K562 (cell line): ENCODE results near the gene E2F3. TPM values are rescaled to one million over a fixed set of nuclear protein-coding genes. Genes with fewer than 3 reads are reported as not detected.

Experiments
- ATAC-seq: fragments of 200-7000 bp; cut with Tn5 transposase; 3 replicates; pipeline ENCODE4 v1.9.1; 2020; ENCODE audit warnings: moderate library complexity
- BruUV-seq: library from RNA; stranded (reverse); fragments of 400-500 nt; replicated peaks from 2 replicates; lab custom pipeline; 2021; lab: Mats Ljungman, UMichigan
- CTCF ChIA-PET: fragments of 300-600 bp; formaldehyde crosslinking; extraction: SDS; loops from one replicate; lab custom pipeline; 2021; ENCODE audit warnings: low intra/inter-chr PET ratio; lab: Yijun Ruan, JAX
- POLR2A ChIA-PET: fragments of 300-600, 350-650 bp; sonication (Branson Sonifier 250); formaldehyde crosslinking; extraction: SDS; loops from one replicate; lab custom pipeline; 2021; ENCODE audit warnings: antibody characterized with exemption, inconsistent platforms; lab: Yijun Ruan, JAX
- DNase-seq, 4 experiments: peaks; one replicate each; pipeline versions ENCODE4 v3.0.0 to v3.0.0-alpha.2; 2011 to 2018; ENCODE audit warnings: low spot score in 3 of 4, mixed read lengths in 3 of 4; ENCODE audit errors: extremely low read depth in 1 of 4
- FAIRE-seq: peaks from 2 replicates; lab custom pipeline; 2011; peaks lifted over from hg19 to GRCh38; lab: Jason Lieb, UNC
- H2AFZ ChIP-seq: 2 replicates; pipeline ENCODE4 v1.6.0; 2011; ENCODE audit warnings: low read depth, low read length, control low read depth, inconsistent platforms
- H3K27ac ChIP-seq: fragments of 200-600 bp; 3 replicates; pipeline ENCODE4 v1.8.0; 2011; ENCODE audit warnings: low read depth, mild to moderate bottlenecking, control low read depth, inconsistent platforms, low read length, moderate library complexity, mixed read lengths; ENCODE audit errors: extremely low read depth
- H3K27me3 ChIP-seq, 2 experiments: fragments of 300-600 bp in 1 of 2; 2 replicates in 1 of 2; 3 replicates in 1 of 2; pipeline versions ENCODE4 v1.6.0 to v1.8.0; 2011; ENCODE audit warnings: inconsistent platforms in 2 of 2, low read length in 2 of 2, mild to moderate bottlenecking in 1 of 2, mixed read lengths in 1 of 2, moderate library complexity in 1 of 2; ENCODE audit not compliant: control insufficient read depth in 2 of 2, insufficient read depth in 2 of 2
- H3K36me3 ChIP-seq: fragments of 300-600 bp; 3 replicates; pipeline ENCODE4 v1.8.0; 2011; ENCODE audit warnings: mild to moderate bottlenecking, low read length, inconsistent platforms; ENCODE audit not compliant: control insufficient read depth, insufficient read depth
- H3K4me1 ChIP-seq, 2 experiments: fragments of 200-600 bp in 1 of 2; replicated peaks in 1 of 2; 2 replicates in 1 of 2; 3 replicates in 1 of 2; pipeline versions ENCODE4 v1.5.1 to v1.8.0; 2011; ENCODE audit warnings: inconsistent platforms in 2 of 2, low read length in 2 of 2, mild to moderate bottlenecking in 1 of 2, mixed read lengths in 1 of 2, moderate library complexity in 1 of 2; ENCODE audit not compliant: control insufficient read depth in 2 of 2, insufficient read depth in 2 of 2
- H3K4me2 ChIP-seq: 2 replicates; pipeline ENCODE4 v1.6.1; 2011; ENCODE audit warnings: low read length, control low read depth, inconsistent platforms, mixed read lengths; ENCODE audit not compliant: insufficient read depth
- H3K4me3 ChIP-seq: fragments of 200-600 bp; sonication (generic), shearing (Covaris generic); 2 replicates; pipeline ENCODE4 v1.5.1; 2016; ENCODE audit warnings: control low read depth, inconsistent platforms
- H3K79me2 ChIP-seq: fragments of 200-600 bp; 3 replicates; pipeline ENCODE4 v1.8.0; 2011; ENCODE audit warnings: low read length, inconsistent platforms; ENCODE audit not compliant: control insufficient read depth, insufficient read depth
- H3K9ac ChIP-seq, 2 experiments: 2 replicates each; pipeline versions ENCODE4 v1.6.0 to v1.6.1; 2011; ENCODE audit warnings: low read depth in 2 of 2, low read length in 2 of 2, control low read depth in 1 of 2, inconsistent platforms in 1 of 2, mild to moderate bottlenecking in 1 of 2, mixed read lengths in 1 of 2; ENCODE audit not compliant: insufficient read depth in 1 of 2
- H3K9me1 ChIP-seq: one replicate; pipeline ENCODE4 v1.6.0; 2011; ENCODE audit warnings: inconsistent platforms, mild to moderate bottlenecking, low read length, moderate library complexity; ENCODE audit not compliant: control insufficient read depth, insufficient read depth
- H3K9me3 ChIP-seq: replicated peaks from 2 replicates; pipeline ENCODE4 v1.5.1; 2011; ENCODE audit warnings: low read depth, low read length, inconsistent platforms; ENCODE audit not compliant: control insufficient read depth, insufficient read depth
- H4K20me1 ChIP-seq: replicated peaks from 2 replicates; pipeline ENCODE4 v1.6.1; 2011; ENCODE audit warnings: low read length, inconsistent platforms, mixed read lengths; ENCODE audit not compliant: control insufficient read depth, insufficient read depth
- DPF2 ChIP-seq: fragments of 450-650 bp; IDR thresholded peaks from 2 replicates; pipeline ENCODE4 v1.6.1; 2016
- E2F3 ChIP-seq: fragments of 250-450 bp; sonication (Bioruptor Pico); IDR thresholded peaks from 2 replicates; pipeline ENCODE4 v1.4.0; 2020; ENCODE audit warnings: mild to moderate bottlenecking
- EWSR1 ChIP-seq: fragments of 450-650 bp; IDR thresholded peaks from 2 replicates; pipeline ENCODE4 v1.6.1; 2018; ENCODE audit warnings: borderline replicate concordance, mild to moderate bottlenecking, low read depth, moderate library complexity; ENCODE audit not compliant: partially characterized antibody
- KDM5B ChIP-seq: fragments of 200-600 bp; sonication (generic); IDR thresholded peaks from 2 replicates; pipeline ENCODE4 v1.6.1; 2012; ENCODE audit warnings: low read depth, mild to moderate bottlenecking, moderate library complexity, low read length, control low read depth, inconsistent platforms; ENCODE audit not compliant: insufficient replicate concordance
- POLR3G ChIP-seq: IDR thresholded peaks from 2 replicates; pipeline ENCODE4 v1.6.1; 2011; ENCODE audit not compliant: insufficient read length, insufficient replicate concordance; ENCODE audit errors: extremely low read depth
- RBM17 ChIP-seq: fragments of 200-400 bp; formaldehyde crosslinking; IDR thresholded peaks from 2 replicates; pipeline ENCODE4 v1.6.1; 2017; ENCODE audit warnings: low read depth, mild to moderate bottlenecking, low read length, borderline replicate concordance
- ZC3H8 ChIP-seq: fragments of 450-650 bp; IDR thresholded peaks from 2 replicates; pipeline ENCODE4 v1.6.1; 2017
- ZFP91 ChIP-seq: sonication (generic); formaldehyde crosslinking; IDR thresholded peaks from 2 replicates; pipeline ENCODE4 v1.8.0; 2022; ENCODE audit warnings: mild to moderate bottlenecking, missing genetic modification reagents
- ZNF512 ChIP-seq: IDR thresholded peaks from 2 replicates; pipeline ENCODE4 v1.6.1; 2016; ENCODE audit warnings: missing genetic modification characterization, missing compliant biosample characterization
- ZNF79 ChIP-seq: fragments of 250-450 bp; sonication (Bioruptor Pico); IDR thresholded peaks from 2 replicates; pipeline ENCODE4 v1.4.0; 2020; ENCODE audit warnings: low read depth, mild to moderate bottlenecking, moderate library complexity
- WGBS: fragments of 100-300 bp; shearing (Covaris generic); methylation state at CpG from one replicate; pipeline ENCODE4 v1.1.6; 2016; ENCODE audit warnings: low coverage, mixed read lengths; ENCODE audit not compliant: insufficient coverage; ENCODE audit errors: missing lambda C conversion rate; 5-methylcytosine and 5-hydroxymethylcytosine counted together
- in situ Hi-C: fragments of 300-500 bp; cut with MboI; formaldehyde crosslinking; loops from 4 replicates; pipeline ENCODE4 v1.15.0; 2018; ENCODE audit warnings: inconsistent platforms, mixed read lengths
- intact Hi-C: fragments of 100-400 bp; cut with micrococcal nuclease; formaldehyde crosslinking; loops from 2 replicates; pipeline ENCODE4 v1.14.2; 2022
- polyA plus RNA-seq, 8 experiments: library from polyadenylated mRNA; depleted of rRNA in 4 of 8; stranded (reverse) in 5 of 8; unstranded in 3 of 8; fragments of >200 nt; fragmentation: Nextera tagmentation in 2 of 8; fragmentation: Illumina TruSeq in 1 of 8; extraction: Ambion mirVana in 2 of 8; extraction: Trizol in 1 of 8; gene quantifications; 2 replicates each; pipeline versions ENCODE4 v1.2.1 to v1.2.3, GENCODE V29; 2011 to 2014; ENCODE audit warnings: inconsistent platforms in 1 of 8, missing spikeins in 1 of 8
- total RNA-seq, 7 experiments: library from RNA; depleted of rRNA in 6 of 7; stranded (reverse); fragments of >200 nt in 6 of 7; fragmentation: Illumina TruSeq in 2 of 7; extraction: Trizol in 2 of 7; gene quantifications; 2 replicates each; pipeline versions ENCODE4 v1.2.1 to v1.2.3, GENCODE V29; 2011 to 2021; ENCODE audit warnings: low replicate concordance in 1 of 7

Gene E2F3
- total and polyA plus RNA-seq, 9 of the 15 experiments (the other 6 are each of a cell fraction or from before 2014, with no cell fraction given) = 11.1 to 44.7 (median 27.2) TPM

- no peak overlapping the region for H3K27ac ChIP-seq
- H3K4me2 ChIP-seq = no peak overlapping the region
- ATAC-seq (no peak), DNase-seq (no peak), FAIRE-seq (no peak)
- no peak overlapping the region; the same call in 1 of the 2 replicates for H2AFZ ChIP-seq
- BruUV-seq = no TSS peak
- CTCF ChIA-PET = no interaction called here
- POLR2A ChIA-PET = interaction anchor here (0.6 to 0.8 kb wide), 2 partner anchors 10 to 160 kb away, joined by 3 read pairs; no protein-coding TSS in a partner anchor
- 15% methylated on average over 2 of the region's 2 CpGs for WGBS
- no peaks in the 10 kb centered on the region for H3K9me3 ChIP-seq
- no peaks in the 10 kb centered on the region for H3K9me1 ChIP-seq
- in situ Hi-C loops = no loop called here
- H4K20me1 ChIP-seq = no peaks in the 10 kb centered on the region
- no peaks in the 10 kb centered on the region for H3K79me2 ChIP-seq
- TF ChIP-seq E2F3 (CRISPR knock-in tag) (no peak), KDM5B (no peak), DPF2 (no peak), ZNF79 (no peak), EWSR1 (no peak), ZC3H8 (no peak), ZNF512 (no peak), POLR3G (no peak), RBM17 (no peak), ZFP91 (CRISPR knock-in tag) (no peak)
- H3K4me3 ChIP-seq = no peak overlapping the region
- H3K9ac ChIP-seq = no peak overlapping the region
- H3K4me1 ChIP-seq = no peaks in the 10 kb centered on the region
- no peaks in the 10 kb centered on the region for H3K36me3 ChIP-seq
- intact Hi-C loops = no loop called here
- no peaks in the 10 kb centered on the region for H3K27me3 ChIP-seq
These were observed 12.6 kb upstream of the E2F3 start for GRCh38 chr6:20389066-20389465.
